ENCODE data around the gene CRB1.
"Not testable (repeated sequence)": the region's sequence is repeated elsewhere in the genome, so short reads cannot be mapped to it uniquely, and the experiment has no call there.

- not testable (repeated sequence) for TF ChIP-seq CTCF (conservative IDR thresholded peaks at IDR 0.05 in 1 of 2, IDR thresholded peaks at IDR 0.05 in 1 of 2; ENCODE audit: extremely low read depth in 1 of 2, insufficient read depth in 1 of 2, low read depth in 1 of 2, low read length in 2 of 2); EZH2 (IDR thresholded peaks at IDR 0.05; ENCODE audit: borderline replicate concordance, low read length)
Observed at GRCh38 chr1:197491505-197491904, 223.5 kb downstream of the CRB1 start.
